CD14-positive monocyte (primary cell): ENCODE measurements around the gene DSCAML1. TPM values are rescaled to one million over a fixed set of nuclear protein-coding genes. Genes with fewer than 3 reads are reported as not detected.

ENCODE experiments used
- DNase-seq, 3 donors: peaks; one replicate each; pipeline ENCODE4 v3.0.0-alpha.2; 2011 to 2022
- H2AFZ ChIP-seq: 2 replicates; pipeline ENCODE4 v1.6.0; 2012; ENCODE audit warnings: mild to moderate bottlenecking, low read depth, low read length, inconsistent platforms; ENCODE audit not compliant: insufficient read depth, poor library complexity, severe bottlenecking
- H3K27ac ChIP-seq, 2 donors: 1 replicate in 1 of 2; 2 replicates in 1 of 2; pipeline ENCODE4 v1.5.1; 2012 to 2013; ENCODE audit warnings: low read length in 2 of 2, control low read depth in 1 of 2, inconsistent platforms in 1 of 2, low read depth in 1 of 2, mild to moderate bottlenecking in 1 of 2
- H3K27me3 ChIP-seq, 2 donors: one replicate each; pipeline versions ENCODE4 v1.6.0 to v1.6.1; 2011 to 2013; ENCODE audit warnings: low read length in 2 of 2; ENCODE audit not compliant: control insufficient read depth in 2 of 2, insufficient read depth in 2 of 2
- H3K36me3 ChIP-seq, 2 donors: replicated peaks in 1 of 2; 1 replicate in 1 of 2; 2 replicates in 1 of 2; pipeline versions ENCODE4 v1.5.1 to v1.6.1; 2012 to 2013; ENCODE audit warnings: low read length in 2 of 2, control low read depth in 1 of 2, inconsistent platforms in 1 of 2, mild to moderate bottlenecking in 1 of 2; ENCODE audit not compliant: insufficient read depth in 2 of 2, control insufficient read depth in 1 of 2
- H3K4me1 ChIP-seq, 2 donors: 1 replicate in 1 of 2; 2 replicates in 1 of 2; pipeline versions ENCODE4 v1.5.1 to v1.6.1; 2012 to 2013; ENCODE audit warnings: low read length in 2 of 2, control low read depth in 1 of 2, inconsistent platforms in 1 of 2, mild to moderate bottlenecking in 1 of 2, moderate library complexity in 1 of 2; ENCODE audit not compliant: insufficient read depth in 2 of 2, control insufficient read depth in 1 of 2
- H3K4me2 ChIP-seq: replicated peaks from 2 replicates; pipeline ENCODE3; 2012; ENCODE audit warnings: low read length, moderate library complexity, mild to moderate bottlenecking; ENCODE audit not compliant: poor library complexity, severe bottlenecking; ENCODE audit errors: extremely low read depth
- H3K4me3 ChIP-seq, 3 experiments: fragments of 200-600 bp in 1 of 3; sonication (generic) in 1 of 3; replicated peaks in 1 of 3; 1 replicate in 2 of 3; 2 replicates in 1 of 3; pipeline ENCODE4 v1.5.1; 2011 to 2013; ENCODE audit warnings: low read length in 3 of 3, mild to moderate bottlenecking in 3 of 3, control low read depth in 2 of 3, low read depth in 2 of 3, inconsistent platforms in 1 of 3, moderate library complexity in 1 of 3
- H3K79me2 ChIP-seq: 2 replicates; pipeline ENCODE4 v1.6.0; 2012; ENCODE audit warnings: mild to moderate bottlenecking, control low read depth, inconsistent platforms, low read length, moderate library complexity; ENCODE audit not compliant: insufficient read depth
- H3K9ac ChIP-seq: 2 replicates; pipeline ENCODE4 v1.6.0; 2017; ENCODE audit warnings: low read length, mild to moderate bottlenecking; ENCODE audit not compliant: insufficient read depth, poor library complexity, severe bottlenecking
- H3K9me3 ChIP-seq, 2 donors: replicated peaks in 1 of 2; 1 replicate in 1 of 2; 2 replicates in 1 of 2; pipeline versions ENCODE4 v1.5.1 to v1.6.1; 2012 to 2013; ENCODE audit warnings: low read length in 2 of 2, control low read depth in 1 of 2; ENCODE audit not compliant: control insufficient read depth in 1 of 2, insufficient read depth in 1 of 2
- H4K20me1 ChIP-seq: 2 replicates; pipeline ENCODE4 v1.6.0; 2012; ENCODE audit warnings: mild to moderate bottlenecking, low read length, control low read depth, moderate library complexity; ENCODE audit not compliant: insufficient read depth
- H3K27ac Mint-ChIP-seq, 7 donors: one replicate each; pipeline ENCODE4 v1.8.0; 2020; ENCODE audit warnings: mild to moderate bottlenecking in 7 of 7, mixed read lengths in 7 of 7, moderate library complexity in 6 of 7, inconsistent platforms in 2 of 7
- H3K27me3 Mint-ChIP-seq, 3 donors: one replicate each; pipeline ENCODE4 v1.8.0; 2021 to 2022; ENCODE audit warnings: low read depth in 3 of 3, mild to moderate bottlenecking in 3 of 3, mixed read lengths in 3 of 3, moderate library complexity in 3 of 3, inconsistent platforms in 1 of 3
- H3K36me3 Mint-ChIP-seq, 2 donors: one replicate each; pipeline ENCODE4 v1.8.0; 2020; ENCODE audit warnings: mixed read lengths in 2 of 2, inconsistent platforms in 1 of 2, mild to moderate bottlenecking in 1 of 2
- H3K4me1 Mint-ChIP-seq: one replicate; pipeline ENCODE4 v1.8.0; 2020; ENCODE audit warnings: mild to moderate bottlenecking, mixed read lengths
- H3K4me3 Mint-ChIP-seq, 2 donors: one replicate each; pipeline ENCODE4 v1.8.0; 2020; ENCODE audit warnings: mild to moderate bottlenecking in 2 of 2, mixed read lengths in 2 of 2, moderate library complexity in 1 of 2
- H3K9me3 Mint-ChIP-seq, 7 donors: one replicate each; pipeline ENCODE4 v1.8.0; 2020 to 2022; ENCODE audit warnings: mixed read lengths in 7 of 7, mild to moderate bottlenecking in 6 of 7, moderate library complexity in 6 of 7, inconsistent platforms in 2 of 7
- WGBS: methylation state at CpG from one replicate; pipeline ENCODE4 v1.1.5; 2013; ENCODE audit warnings: missing lambda C conversion rate; ENCODE audit not compliant: insufficient coverage; 5-methylcytosine and 5-hydroxymethylcytosine counted together
- intact Hi-C, 2 donors: fragments of 100-400 bp; cut with micrococcal nuclease; formaldehyde crosslinking; loops; one replicate each; pipeline versions ENCODE4 v1.15.0 to v1.15.1; 2023
- polyA plus RNA-seq, 3 donors: library from polyadenylated mRNA; depleted of rRNA in 1 of 3; unstranded in 2 of 3; stranded (reverse) in 1 of 3; fragments of 300-500 nt in 2 of 3; fragments of >200 nt in 1 of 3; fragmentation: Illumina TruSeq in 2 of 3; gene quantifications; 1 replicate in 2 of 3; 2 replicates in 1 of 3; pipeline ENCODE4 v1.2.3, GENCODE V29; 2012 to 2021
- TF ChIP-seq, protein P1 (sequence below): fragments of 200-600 bp; IDR thresholded peaks from one replicate; pipeline ENCODE4 v1.8.0; 2022; ENCODE audit warnings: antibody characterized with exemption, mild to moderate bottlenecking

DSCAML1 gene
- polyA plus RNA-seq, 3 donors, result not detected

DNA sequence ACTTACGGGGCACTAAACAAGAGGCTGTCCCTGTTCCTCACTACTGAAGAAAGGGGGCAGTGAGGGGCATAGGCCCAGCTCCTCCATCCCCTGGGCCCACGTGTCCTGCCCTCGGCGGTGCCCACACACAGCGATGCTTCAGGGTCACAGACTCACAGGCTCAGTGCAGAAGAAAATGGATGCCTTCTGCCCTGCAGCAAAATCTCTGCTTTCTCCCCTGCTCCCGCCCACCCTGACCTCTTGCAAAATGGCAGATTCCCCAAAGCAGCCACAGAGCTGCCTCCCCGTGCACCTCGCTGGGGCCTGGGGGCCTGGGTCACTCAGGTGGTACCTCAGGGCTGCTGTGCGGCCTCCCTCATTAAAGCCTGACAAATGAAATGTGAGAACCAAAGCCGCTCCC lies 204.0 kb downstream of the DSCAML1 start:
- H3K9me3 Mint-ChIP-seq, result peaks cover 0 to 1% (median 0%) of the 10 kb centered on the region in 7 donors
- TF ChIP-seq, protein P1, sequence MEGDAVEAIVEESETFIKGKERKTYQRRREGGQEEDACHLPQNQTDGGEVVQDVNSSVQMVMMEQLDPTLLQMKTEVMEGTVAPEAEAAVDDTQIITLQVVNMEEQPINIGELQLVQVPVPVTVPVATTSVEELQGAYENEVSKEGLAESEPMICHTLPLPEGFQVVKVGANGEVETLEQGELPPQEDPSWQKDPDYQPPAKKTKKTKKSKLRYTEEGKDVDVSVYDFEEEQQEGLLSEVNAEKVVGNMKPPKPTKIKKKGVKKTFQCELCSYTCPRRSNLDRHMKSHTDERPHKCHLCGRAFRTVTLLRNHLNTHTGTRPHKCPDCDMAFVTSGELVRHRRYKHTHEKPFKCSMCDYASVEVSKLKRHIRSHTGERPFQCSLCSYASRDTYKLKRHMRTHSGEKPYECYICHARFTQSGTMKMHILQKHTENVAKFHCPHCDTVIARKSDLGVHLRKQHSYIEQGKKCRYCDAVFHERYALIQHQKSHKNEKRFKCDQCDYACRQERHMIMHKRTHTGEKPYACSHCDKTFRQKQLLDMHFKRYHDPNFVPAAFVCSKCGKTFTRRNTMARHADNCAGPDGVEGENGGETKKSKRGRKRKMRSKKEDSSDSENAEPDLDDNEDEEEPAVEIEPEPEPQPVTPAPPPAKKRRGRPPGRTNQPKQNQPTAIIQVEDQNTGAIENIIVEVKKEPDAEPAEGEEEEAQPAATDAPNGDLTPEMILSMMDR, result no peak
- Histone ChIP-seq H4K20me1 (no peaks in the 10 kb centered on the region), H2AFZ (no peak overlapping the region), H3K36me3 (no peaks in the 10 kb centered on the region), H3K79me2 (no peaks in the 10 kb centered on the region), H3K9ac (no peak overlapping the region), H3K9me3 (no peaks in the 10 kb centered on the region), H3K4me3 (no peak overlapping the region), H3K4me1 (no peaks in the 10 kb centered on the region), H3K27me3 (peaks cover 0 to 3% of the 10 kb centered on the region in 2 donors), H3K27ac (no peak overlapping the region), H3K4me2 (no peak overlapping the region)
- no peak overlapping the region for H3K4me3 Mint-ChIP-seq
- H3K27ac Mint-ChIP-seq, result no peak overlapping the region
- no peaks in the 10 kb centered on the region for H3K4me1 Mint-ChIP-seq
- H3K27me3 Mint-ChIP-seq, result peaks cover 6 to 8% (median 8%) of the 10 kb centered on the region in 3 donors
- no peaks in the 10 kb centered on the region for H3K36me3 Mint-ChIP-seq
- no peak for DNase-seq
- WGBS, result 87% methylated on average over 7 of the region's 10 CpGs
- intact Hi-C loops, result no loop called here

DNA sequence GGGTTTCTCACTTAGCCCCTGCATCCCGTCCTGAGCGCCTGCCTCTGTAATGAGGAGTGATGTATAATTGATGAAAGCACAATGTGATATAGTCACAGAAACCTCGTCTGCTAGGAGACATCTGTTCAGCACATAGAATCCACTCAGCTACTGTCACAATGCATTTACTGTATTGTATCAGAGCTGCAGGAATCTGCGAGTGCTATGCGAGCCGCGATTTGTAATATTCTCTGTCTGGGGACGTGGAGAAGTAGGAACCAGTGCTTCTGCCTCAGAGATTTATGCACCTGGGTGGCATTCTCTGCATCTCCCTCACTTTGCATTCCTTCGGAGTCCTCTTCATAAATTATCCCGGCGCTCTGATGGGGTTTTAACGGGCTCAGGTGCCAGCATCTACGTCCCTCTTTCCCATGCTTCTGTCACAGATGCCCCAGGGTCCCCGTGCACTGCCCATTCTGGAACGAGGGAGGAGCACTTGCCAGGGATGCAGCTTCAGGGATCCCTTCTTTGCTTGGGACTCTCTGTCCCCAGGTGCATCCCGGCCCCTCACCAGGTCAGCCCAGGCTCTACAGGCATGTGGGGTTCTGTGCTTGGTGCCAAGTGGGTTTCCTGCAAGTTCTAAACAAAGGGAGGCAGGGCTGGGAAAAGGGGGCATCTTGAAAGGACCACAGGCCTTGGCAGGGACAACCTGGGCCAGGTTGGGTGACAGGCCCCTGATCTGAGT lies 205.5 kb downstream of the DSCAML1 start:
- H3K4me2 ChIP-seq, result no peak overlapping the region
- H3K9ac ChIP-seq, result no peak overlapping the region
- H3K79me2 ChIP-seq, result no peaks in the 10 kb centered on the region
- H3K36me3 ChIP-seq, result no peaks in the 10 kb centered on the region
- H3K27me3 Mint-ChIP-seq, result peaks cover 5 to 12% (median 5%) of the 10 kb centered on the region in 3 donors
- H3K27ac ChIP-seq, result no peak overlapping the region
- H3K4me3 ChIP-seq, result no peak overlapping the region
- no peak for DNase-seq
- H3K4me1 Mint-ChIP-seq, result no peaks in the 10 kb centered on the region
- no peaks in the 10 kb centered on the region for H3K36me3 Mint-ChIP-seq
- TF ChIP-seq, protein P1, result no peak
- peaks cover 0 to 3% of the 10 kb centered on the region in 2 donors for H3K27me3 ChIP-seq
- H4K20me1 ChIP-seq, result no peaks in the 10 kb centered on the region
- H3K27ac Mint-ChIP-seq, result no peak overlapping the region
- no peak overlapping the region for H2AFZ ChIP-seq
- 78% methylated on average over 13 of the region's 16 CpGs for WGBS
- no peaks in the 10 kb centered on the region for H3K9me3 ChIP-seq
- peaks cover 0 to 1% (median 0%) of the 10 kb centered on the region in 7 donors for H3K9me3 Mint-ChIP-seq
- intact Hi-C loops, result no loop called here
- H3K4me1 ChIP-seq, result no peaks in the 10 kb centered on the region
- H3K4me3 Mint-ChIP-seq, result no peak overlapping the region
